Large intestine (tissue), 3 donors: ENCODE measurements around the gene ANKS1B. TPM values are rescaled to one million over a fixed set of nuclear protein-coding genes. Genes with fewer than 3 reads are reported as not detected.

Source experiments
- DNase-seq, 2 donors: peaks; one replicate each; pipeline versions ENCODE4 v3.0.0 to v3.0.0-alpha.2; 2013
- H3K27ac ChIP-seq: one replicate; pipeline ENCODE4 v1.5.1; 2013; ENCODE audit warnings: low read length
- H3K27me3 ChIP-seq: 2 replicates; pipeline ENCODE4 v1.6.1; 2013; ENCODE audit warnings: low read length; ENCODE audit not compliant: control insufficient read depth, insufficient read depth
- H3K36me3 ChIP-seq: 2 replicates; pipeline ENCODE4 v1.6.1; 2013; ENCODE audit warnings: low read length; ENCODE audit not compliant: control insufficient read depth, insufficient read depth
- H3K4me1 ChIP-seq: one replicate; pipeline ENCODE4 v1.6.1; 2013; ENCODE audit warnings: low read length; ENCODE audit not compliant: control insufficient read depth, insufficient read depth
- H3K4me3 ChIP-seq: one replicate; pipeline ENCODE4 v1.5.1; 2013; ENCODE audit warnings: low read length
- H3K9me3 ChIP-seq: one replicate; pipeline ENCODE4 v1.6.1; 2013; ENCODE audit warnings: mild to moderate bottlenecking, low read depth, low read length, moderate library complexity; ENCODE audit not compliant: control insufficient read depth
- WGBS: methylation state at CpG from one replicate; pipeline ENCODE4 v1.1.5; 2013; ENCODE audit warnings: low lambda C conversion rate; ENCODE audit not compliant: insufficient coverage; 5-methylcytosine and 5-hydroxymethylcytosine counted together
- polyA plus RNA-seq: library from polyadenylated mRNA; unstranded; fragments of 120-200 nt; gene quantifications from one replicate; pipeline ENCODE4 v1.2.1, GENCODE V29; 2013

Gene ANKS1B
- polyA plus RNA-seq, 1 donor = 2.4 TPM

DNA sequence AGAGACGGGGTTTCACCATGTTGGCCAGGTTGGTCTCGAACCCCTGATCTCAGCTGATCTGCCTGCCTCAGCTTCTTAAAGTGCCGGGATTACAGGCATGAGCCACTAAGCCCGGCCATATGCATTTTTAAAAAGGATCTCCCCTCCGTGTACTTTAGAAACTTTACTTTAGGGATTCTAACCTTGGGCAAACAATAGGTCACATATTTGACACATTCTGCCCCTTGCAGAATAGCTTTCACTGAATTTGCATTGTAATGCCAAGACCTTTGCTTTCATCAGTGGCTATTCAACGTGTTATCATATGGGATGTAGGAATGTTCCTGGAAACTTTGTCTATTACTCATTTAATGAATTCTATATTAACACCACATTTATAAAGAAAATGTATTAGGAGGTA, 11.4 kb upstream of the ANKS1B start:
- Histone ChIP-seq H3K9me3 (no peaks in the 10 kb centered on the region), H3K36me3 (no peaks in the 10 kb centered on the region), H3K4me3 (no peak overlapping the region), H3K27ac (no peak overlapping the region), H3K27me3 (no peaks in the 10 kb centered on the region), H3K4me1 (no peaks in the 10 kb centered on the region)
- DNase-seq = no peak
- WGBS = 43% methylated on average over 2 of the region's 6 CpGs

DNA sequence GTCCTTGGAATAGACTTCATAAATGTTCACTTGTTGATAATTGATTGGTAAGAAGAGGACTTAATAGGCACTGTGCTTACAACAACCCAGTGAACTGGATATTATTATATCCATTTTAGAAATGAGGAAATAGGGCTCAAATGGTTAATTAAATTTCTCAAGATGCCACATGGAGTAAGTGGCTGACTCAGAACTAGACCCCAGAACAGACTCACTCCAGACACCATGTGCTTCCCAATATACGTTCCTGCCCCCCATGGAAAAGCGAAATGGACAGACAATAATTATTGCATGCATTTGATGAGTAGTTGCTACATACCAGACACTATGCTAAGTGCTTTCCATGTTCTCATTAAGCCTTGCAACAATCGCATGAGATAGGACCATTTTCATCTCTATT, 895 bp upstream of the ANKS1B start:
- H3K27ac ChIP-seq = no peak overlapping the region
- H3K4me3 ChIP-seq = no peak overlapping the region
- peak in 1 of 2 donors; percentile 4 for DNase-seq
- no peaks in the 10 kb centered on the region for H3K36me3 ChIP-seq
- H3K4me1 ChIP-seq = peaks cover 5% of the 10 kb centered on the region
- no peaks in the 10 kb centered on the region for H3K9me3 ChIP-seq
- peaks cover 30% of the 10 kb centered on the region for H3K27me3 ChIP-seq
- no CpG with 5 or more reads among the region's 3 CpGs for WGBS

DNA sequence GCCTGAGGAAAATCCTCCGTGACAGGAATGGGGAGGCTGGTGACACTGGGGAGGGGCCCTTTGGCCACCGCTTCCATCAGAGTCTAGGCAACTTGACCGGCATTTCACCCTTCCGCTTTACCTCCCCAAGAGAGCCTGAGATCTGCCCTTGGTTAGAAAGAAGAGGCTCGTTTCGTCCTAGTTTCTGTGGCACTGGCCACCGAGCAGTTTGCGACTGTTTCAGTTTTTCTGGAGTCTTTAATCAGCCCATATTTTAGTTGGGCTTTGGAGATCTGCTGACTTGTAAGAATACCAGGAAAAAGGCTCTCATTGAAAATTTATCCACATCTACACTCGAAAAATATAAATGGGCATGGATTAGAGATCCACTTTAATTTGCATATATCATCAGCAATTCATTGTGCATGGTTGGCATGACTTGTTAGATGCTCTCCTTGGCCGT, 414 bp upstream of the ANKS1B start:
- peak in 1 of 2 donors; percentile 5 for DNase-seq
- Histone ChIP-seq H3K36me3 (no peaks in the 10 kb centered on the region), H3K27me3 (peaks cover 30% of the 10 kb centered on the region), H3K27ac (no peak overlapping the region), H3K4me3 (peak overlapping the region; percentile 55), H3K4me1 (peaks cover 5% of the 10 kb centered on the region), H3K9me3 (no peaks in the 10 kb centered on the region)
- 17% methylated on average over 1 of the region's 10 CpGs for WGBS

DNA sequence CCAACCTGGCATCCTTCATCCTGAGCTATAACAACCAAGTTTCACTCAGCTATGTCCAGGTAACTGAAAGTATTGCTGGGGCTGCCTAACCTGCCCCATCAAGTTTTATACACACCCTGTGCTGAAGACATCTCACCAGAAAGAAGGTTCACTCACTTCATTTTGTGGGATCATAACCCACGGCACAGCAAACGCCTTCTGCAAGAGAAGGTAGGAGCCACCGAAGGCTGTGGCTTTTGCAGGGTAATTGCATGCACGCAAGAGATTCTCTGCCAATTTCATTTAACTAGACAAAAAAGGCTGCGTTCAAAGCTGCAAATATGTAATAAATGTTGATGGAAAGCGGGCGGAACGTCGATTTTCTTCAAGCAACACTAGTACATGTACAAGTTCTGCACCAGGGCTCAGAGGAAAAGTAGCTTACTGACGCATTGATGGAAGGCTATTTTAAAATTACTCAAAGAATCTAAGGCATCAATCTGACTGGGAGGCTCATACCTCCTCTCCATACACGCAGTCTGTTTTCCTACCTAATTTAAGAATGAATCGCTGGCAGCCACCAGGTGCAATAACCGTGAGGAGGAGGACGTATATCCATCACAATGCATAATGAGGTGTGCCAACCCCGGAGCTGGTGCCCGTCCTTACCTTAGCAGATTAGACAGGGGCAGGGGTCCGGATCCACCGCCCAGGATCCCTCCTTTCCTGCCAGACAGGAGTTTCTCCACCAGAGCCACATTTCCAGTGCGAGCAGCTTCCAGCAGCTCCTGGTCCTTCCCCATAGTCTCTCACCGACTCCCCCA, 1.1 kb downstream of the ANKS1B start:
- Histone ChIP-seq H3K9me3 (no peaks in the 10 kb centered on the region), H3K27ac (no peak overlapping the region), H3K4me3 (no peak overlapping the region), H3K27me3 (peaks cover 30% of the 10 kb centered on the region), H3K4me1 (peaks cover 5% of the 10 kb centered on the region), H3K36me3 (no peaks in the 10 kb centered on the region)
- peak in 1 of 2 donors; percentile 8 for DNase-seq
- WGBS = no CpG with 5 or more reads among the region's 20 CpGs

DNA sequence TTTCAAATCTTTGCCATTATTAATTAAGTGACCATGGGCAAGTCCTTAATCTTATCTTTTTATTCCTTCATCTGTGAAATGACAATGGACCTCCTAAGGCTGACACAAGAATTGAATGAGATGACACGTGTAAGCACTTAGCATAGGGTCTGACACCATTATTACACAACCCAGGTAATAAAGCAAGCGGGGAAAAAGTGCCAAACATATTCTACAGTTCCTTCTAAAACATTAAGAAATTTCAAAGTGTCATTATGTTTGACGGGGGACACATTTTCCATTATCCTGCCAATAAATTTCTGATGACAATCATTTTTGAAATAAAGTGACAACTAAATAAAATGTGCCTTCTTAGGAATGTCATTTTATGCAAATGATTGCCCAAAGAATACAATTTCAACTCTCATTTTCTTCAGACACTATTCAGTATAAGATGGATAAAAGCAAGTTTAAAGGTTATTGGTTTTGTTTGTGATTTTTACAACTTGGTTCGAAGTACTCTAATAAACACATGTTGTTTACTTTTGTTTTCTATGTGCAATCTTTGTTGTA, 3.0 kb downstream of the ANKS1B start:
- no peaks in the 10 kb centered on the region for H3K36me3 ChIP-seq
- no peak overlapping the region for H3K4me3 ChIP-seq
- peaks cover 32% of the 10 kb centered on the region for H3K27me3 ChIP-seq
- no peak for DNase-seq
- H3K9me3 ChIP-seq = no peaks in the 10 kb centered on the region
- WGBS = 62% methylated on average over 2 of the region's 4 CpGs
- H3K27ac ChIP-seq = no peak overlapping the region
- peaks cover 5% of the 10 kb centered on the region for H3K4me1 ChIP-seq

DNA sequence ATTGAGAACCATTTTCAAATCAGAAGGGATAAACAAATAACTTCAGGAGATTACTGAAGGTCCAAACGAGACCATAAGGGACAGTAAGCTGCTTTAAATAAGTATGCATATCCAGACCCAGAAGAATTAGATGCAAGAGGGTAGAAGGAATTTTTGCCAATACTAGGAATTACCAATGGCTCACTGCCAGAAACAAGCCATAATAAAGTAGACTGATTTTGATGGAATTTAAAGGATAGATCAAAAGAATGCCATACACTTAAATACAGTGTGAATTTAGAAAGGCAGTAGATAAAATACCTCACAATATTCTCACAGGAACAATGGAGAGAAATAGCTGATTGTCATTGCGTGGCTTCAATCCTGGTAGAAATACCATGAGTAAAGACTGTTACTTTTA, 5.3 kb downstream of the ANKS1B start:
- Histone ChIP-seq H3K4me3 (no peak overlapping the region), H3K9me3 (no peaks in the 10 kb centered on the region), H3K4me1 (no peaks in the 10 kb centered on the region), H3K27ac (no peak overlapping the region), H3K36me3 (no peaks in the 10 kb centered on the region), H3K27me3 (peaks cover 17% of the 10 kb centered on the region)
- no peak for DNase-seq
- no CpG with 5 or more reads among the region's 2 CpGs for WGBS

DNA sequence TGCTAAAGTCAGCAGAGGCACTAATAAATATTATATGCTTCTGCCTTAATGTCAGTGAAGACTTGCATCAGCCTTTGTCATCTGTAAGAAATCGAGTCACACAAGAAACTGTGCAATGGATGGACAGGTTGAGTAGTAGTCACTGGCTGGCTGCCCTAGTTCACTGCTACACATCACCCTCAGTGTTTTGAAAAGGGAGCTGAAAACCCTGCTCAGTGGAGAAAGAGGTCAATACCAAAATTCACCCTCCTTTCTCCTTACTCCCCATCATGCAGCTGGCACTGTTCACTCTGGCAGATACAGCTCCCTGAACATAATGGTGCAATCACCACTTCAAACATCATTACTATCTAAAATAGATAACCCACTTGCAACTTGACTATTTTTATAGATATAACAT, 6.6 kb downstream of the ANKS1B start:
- Histone ChIP-seq H3K27me3 (peaks cover 5% of the 10 kb centered on the region), H3K36me3 (no peaks in the 10 kb centered on the region), H3K9me3 (no peaks in the 10 kb centered on the region), H3K4me1 (no peaks in the 10 kb centered on the region), H3K27ac (no peak overlapping the region), H3K4me3 (no peak overlapping the region)
- no CpG with 5 or more reads among the region's 1 CpG for WGBS
- DNase-seq = no peak

DNA sequence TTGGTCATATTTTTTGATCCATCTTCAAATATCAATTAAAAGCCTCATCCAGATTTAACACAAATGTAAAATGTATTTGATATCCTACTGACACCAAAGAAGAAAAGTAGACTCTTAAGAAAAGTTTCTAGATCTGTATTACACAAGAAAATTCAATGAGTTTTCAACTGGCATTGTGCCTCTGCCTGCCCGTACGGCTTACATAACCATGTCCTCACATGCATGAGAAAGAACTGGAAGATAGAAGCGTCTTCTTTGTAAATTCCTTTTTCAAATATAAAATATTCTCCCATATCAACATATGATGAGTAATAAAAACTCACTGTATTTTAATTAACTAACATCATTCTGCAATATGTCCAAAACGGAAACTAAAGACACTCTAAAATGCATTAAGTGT, 7.2 kb downstream of the ANKS1B start:
- no peaks in the 10 kb centered on the region for H3K4me1 ChIP-seq
- no peaks in the 10 kb centered on the region for H3K9me3 ChIP-seq
- WGBS = 93% methylated on average over 3 of the region's 4 CpGs
- DNase-seq = no peak
- H3K27ac ChIP-seq = no peak overlapping the region
- peaks cover 2% of the 10 kb centered on the region for H3K27me3 ChIP-seq
- H3K36me3 ChIP-seq = no peaks in the 10 kb centered on the region
- no peak overlapping the region for H3K4me3 ChIP-seq

DNA sequence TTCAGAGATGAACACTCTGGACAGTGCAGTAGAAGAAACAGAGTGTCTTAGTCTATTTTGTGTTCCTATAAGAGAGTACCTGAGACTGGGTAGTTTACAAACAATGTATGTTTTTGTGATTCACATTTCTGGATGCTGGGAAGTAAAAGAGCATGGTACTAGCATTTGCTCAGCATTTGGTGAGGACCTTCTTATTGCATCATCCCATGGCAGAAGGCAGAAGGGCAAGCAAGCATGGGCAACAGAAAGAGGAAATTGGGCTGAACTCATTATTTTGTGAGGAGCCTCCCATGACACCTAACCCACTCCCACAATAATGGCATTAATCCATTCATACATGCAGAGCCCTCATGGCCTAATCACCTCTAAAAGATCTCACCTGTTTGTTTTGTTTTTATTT, 8.0 kb downstream of the ANKS1B start:
- Histone ChIP-seq H3K36me3 (no peaks in the 10 kb centered on the region), H3K4me3 (no peak overlapping the region), H3K4me1 (no peaks in the 10 kb centered on the region), H3K27ac (no peak overlapping the region), H3K9me3 (no peaks in the 10 kb centered on the region), H3K27me3 (peaks cover 2% of the 10 kb centered on the region)
- DNase-seq = no peak

DNA sequence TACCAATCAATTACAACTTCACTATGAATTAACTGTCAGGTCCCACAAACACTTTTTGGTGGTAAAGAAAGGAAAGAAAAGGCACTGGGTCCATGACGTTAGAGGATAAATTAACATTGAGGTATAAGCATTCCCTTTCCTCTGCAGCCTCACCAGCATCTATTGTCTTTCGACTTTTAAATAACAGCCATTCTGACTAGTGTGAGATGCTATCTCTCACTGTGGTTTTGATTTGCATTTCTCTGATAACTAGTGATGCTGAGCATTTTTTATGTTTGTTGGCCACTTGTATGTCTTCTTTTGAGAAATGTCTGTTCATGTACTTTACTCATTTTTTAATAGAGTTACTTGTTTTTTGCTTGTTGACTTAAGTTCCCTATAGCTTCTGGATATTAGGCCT, 9.4 kb downstream of the ANKS1B start:
- Histone ChIP-seq H3K4me3 (no peak overlapping the region), H3K9me3 (no peaks in the 10 kb centered on the region), H3K27ac (no peak overlapping the region), H3K36me3 (no peaks in the 10 kb centered on the region), H3K27me3 (peaks cover 2% of the 10 kb centered on the region), H3K4me1 (no peaks in the 10 kb centered on the region)
- WGBS = no CpG with 5 or more reads among the region's 2 CpGs
- no peak for DNase-seq

DNA sequence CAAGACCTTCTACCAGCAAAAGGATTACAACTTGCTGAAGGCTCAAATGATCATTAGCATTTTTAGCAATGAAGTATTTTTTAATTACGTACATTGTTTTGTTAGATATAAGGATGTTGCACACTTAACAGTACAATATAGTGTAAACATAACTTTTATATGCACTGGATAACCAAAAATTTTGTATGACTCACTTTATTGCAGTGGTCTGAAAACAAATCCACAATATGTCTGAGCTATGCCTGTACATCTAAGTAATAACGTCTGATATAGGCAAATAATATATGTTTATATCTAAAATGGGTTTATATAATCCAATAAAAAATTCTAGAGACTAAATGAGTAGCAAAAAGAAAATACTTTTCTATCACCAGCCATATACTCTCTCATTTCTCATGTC, 10.6 kb downstream of the ANKS1B start:
- WGBS = no CpG with 5 or more reads among the region's 2 CpGs
- Histone ChIP-seq H3K36me3 (no peaks in the 10 kb centered on the region), H3K9me3 (no peaks in the 10 kb centered on the region), H3K27me3 (peaks cover 2% of the 10 kb centered on the region), H3K4me1 (no peaks in the 10 kb centered on the region), H3K27ac (no peak overlapping the region), H3K4me3 (no peak overlapping the region)
- DNase-seq = no peak
